Adipocyte (in vitro differentiated cells): ENCODE measurements around the gene TLCD5.

Experiments used
- DNase-seq: peaks from one replicate; pipeline ENCODE4 v3.0.0-alpha.2; 2015; ENCODE audit warnings: low read depth
- H3K27me3 ChIP-seq: replicated peaks from 2 replicates; pipeline ENCODE4 v1.7.0; 2013; ENCODE audit warnings: mild to moderate bottlenecking, low read length, moderate library complexity; ENCODE audit not compliant: control insufficient read depth, insufficient read depth
- H3K36me3 ChIP-seq: 2 replicates; pipeline ENCODE4 v1.7.0; 2013; ENCODE audit warnings: low read length, mild to moderate bottlenecking, moderate library complexity; ENCODE audit not compliant: control insufficient read depth, insufficient read depth, severe bottlenecking
- H3K4me1 ChIP-seq: 2 replicates; pipeline ENCODE4 v1.7.0; 2013; ENCODE audit warnings: mild to moderate bottlenecking, low read length, moderate library complexity; ENCODE audit not compliant: control insufficient read depth, insufficient read depth
- H3K4me3 ChIP-seq: 2 replicates; pipeline ENCODE4 v1.7.0; 2013; ENCODE audit warnings: mild to moderate bottlenecking, low read length, moderate library complexity
- H3K9ac ChIP-seq: 2 replicates; pipeline ENCODE4 v1.7.0; 2013; ENCODE audit warnings: mild to moderate bottlenecking, low read length, moderate library complexity
- H3K9me3 ChIP-seq: 2 replicates; pipeline ENCODE4 v1.7.0; 2013; ENCODE audit warnings: mild to moderate bottlenecking, low read length, moderate library complexity; ENCODE audit not compliant: control insufficient read depth

The TLCD5 gene

GRCh38 chr11:120358729-120359128 lies 33.6 kb downstream of the TLCD5 start:
- Histone ChIP-seq H3K4me1 (no peaks in the 10 kb centered on the region), H3K27me3 (no peaks in the 10 kb centered on the region), H3K4me3 (no peak overlapping the region), H3K36me3 (no peaks in the 10 kb centered on the region), H3K9me3 (no peaks in the 10 kb centered on the region), H3K9ac (no peak overlapping the region)
- DNase-seq: no peak

- Histone ChIP-seq H3K9ac (no peak overlapping the region), H3K9me3 (no peaks in the 10 kb centered on the region), H3K4me1 (no peaks in the 10 kb centered on the region), H3K4me3 (no peak overlapping the region), H3K36me3 (no peaks in the 10 kb centered on the region), H3K27me3 (no peaks in the 10 kb centered on the region)
- no peak for DNase-seq
Observed at GRCh38 chr11:120363436-120363835, 38.3 kb downstream of the TLCD5 start.

- H3K9ac ChIP-seq: no peak overlapping the region
- H3K9me3 ChIP-seq: no peaks in the 10 kb centered on the region
- no peaks in the 10 kb centered on the region for H3K4me1 ChIP-seq
- H3K36me3 ChIP-seq: no peaks in the 10 kb centered on the region
- no peaks in the 10 kb centered on the region for H3K27me3 ChIP-seq
- DNase-seq: no peak
- H3K4me3 ChIP-seq: no peak overlapping the region
Observed at GRCh38 chr11:120365512-120365911, 40.4 kb downstream of the TLCD5 start.

GRCh38 chr11:120372296-120372695 lies 47.2 kb downstream of the TLCD5 start:
- H3K36me3 ChIP-seq: no peaks in the 10 kb centered on the region
- no peaks in the 10 kb centered on the region for H3K9me3 ChIP-seq
- H3K27me3 ChIP-seq: no peaks in the 10 kb centered on the region
- H3K4me3 ChIP-seq: no peak overlapping the region
- H3K4me1 ChIP-seq: peaks cover 10% of the 10 kb centered on the region
- H3K9ac ChIP-seq: no peak overlapping the region
- DNase-seq: no peak

GRCh38 chr11:120375076-120375475 lies 50.0 kb downstream of the TLCD5 start:
- Histone ChIP-seq H3K9ac (no peak overlapping the region), H3K4me3 (no peak overlapping the region), H3K27me3 (no peaks in the 10 kb centered on the region), H3K4me1 (peaks cover 17% of the 10 kb centered on the region), H3K9me3 (no peaks in the 10 kb centered on the region), H3K36me3 (no peaks in the 10 kb centered on the region)
- no peak for DNase-seq

GRCh38 chr11:120376547-120377182 lies 51.6 kb downstream of the TLCD5 start:
- H3K9ac ChIP-seq: no peak overlapping the region
- H3K36me3 ChIP-seq: no peaks in the 10 kb centered on the region
- DNase-seq: no peak
- no peaks in the 10 kb centered on the region for H3K9me3 ChIP-seq
- peaks cover 21% of the 10 kb centered on the region for H3K4me1 ChIP-seq
- no peak overlapping the region for H3K4me3 ChIP-seq
- H3K27me3 ChIP-seq: no peaks in the 10 kb centered on the region

- Histone ChIP-seq H3K4me3 (no peak overlapping the region), H3K36me3 (no peaks in the 10 kb centered on the region), H3K4me1 (peaks cover 19% of the 10 kb centered on the region), H3K9me3 (no peaks in the 10 kb centered on the region), H3K27me3 (no peaks in the 10 kb centered on the region), H3K9ac (no peak overlapping the region)
- no peak for DNase-seq
Observed at GRCh38 chr11:120378474-120378873, 53.4 kb downstream of the TLCD5 start.

- no peaks in the 10 kb centered on the region for H3K27me3 ChIP-seq
Observed at GRCh38 chr11:120381401-120381800, 56.3 kb downstream of the TLCD5 start.

More at GRCh38 chr11:120381401-120381800, 56.3 kb downstream of the TLCD5 start:
- H3K9ac ChIP-seq: no peak overlapping the region
- no peaks in the 10 kb centered on the region for H3K9me3 ChIP-seq
- H3K36me3 ChIP-seq: no peaks in the 10 kb centered on the region
- H3K4me3 ChIP-seq: no peak overlapping the region
- peaks cover 26% of the 10 kb centered on the region for H3K4me1 ChIP-seq
- DNase-seq: no peak
